NCI-H1092 (cell line): ENCODE data around the gene GRIK4.
"Not testable (repeated sequence)": the region's sequence is repeated elsewhere in the genome, so short reads cannot be mapped to it uniquely, and the experiment has no call there.

Experiments used
- DNase-seq: peaks from one replicate; lab custom pipeline; 2025; lab: John Stamatoyannopoulos, UW

The GRIK4 gene

GRCh38 chr11:121004206-121004840, 492.8 kb downstream of the GRIK4 start:
- no peak for DNase-seq

DNA sequence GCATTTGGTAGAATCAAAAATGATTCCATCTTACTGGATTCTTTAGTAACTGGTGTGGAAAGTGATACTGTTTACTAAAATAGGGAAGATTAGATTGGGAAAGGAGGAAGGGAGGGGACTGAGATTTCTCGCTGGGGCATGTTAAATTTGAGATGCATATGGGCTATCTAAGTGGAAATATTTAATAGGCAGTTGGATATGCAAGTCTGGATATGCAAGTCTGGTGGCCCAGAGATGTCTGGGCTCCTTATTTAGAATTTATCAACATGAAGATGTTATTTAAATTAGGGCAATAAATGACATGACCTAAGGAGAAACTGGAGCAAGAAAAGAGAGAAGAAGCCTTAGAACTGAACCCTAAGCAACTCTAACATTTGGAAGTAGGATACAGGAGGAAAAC, 495.4 kb downstream of the GRIK4 start:
- DNase-seq = no peak

GRCh38 chr11:121008551-121008950, 497.0 kb downstream of the GRIK4 start:
- no peak for DNase-seq

GRCh38 chr11:121012091-121012490, 500.5 kb downstream of the GRIK4 start:
- no peak for DNase-seq

- no peak for DNase-seq
These were observed 507.2 kb downstream of the GRIK4 start for GRCh38 chr11:121018746-121019145.

- not testable (repeated sequence) for DNase-seq
These were observed 510.2 kb downstream of the GRIK4 start for GRCh38 chr11:121021718-121022117.

- peak; percentile 94 for DNase-seq
These were observed 512.6 kb downstream of the GRIK4 start, which contains the start of gene TBCEL for GRCh38 chr11:121023848-121024751. TBCEL (plus strand) TSS chr11:121024102; CDS start chr11:121045691, 21,589 bp downstream.

- no peak for DNase-seq
These were observed 513.4 kb downstream of the GRIK4 start for GRCh38 chr11:121024989-121025388.

- no peak for DNase-seq
These were observed 517.6 kb downstream of the GRIK4 start for GRCh38 chr11:121029153-121029552.

DNA sequence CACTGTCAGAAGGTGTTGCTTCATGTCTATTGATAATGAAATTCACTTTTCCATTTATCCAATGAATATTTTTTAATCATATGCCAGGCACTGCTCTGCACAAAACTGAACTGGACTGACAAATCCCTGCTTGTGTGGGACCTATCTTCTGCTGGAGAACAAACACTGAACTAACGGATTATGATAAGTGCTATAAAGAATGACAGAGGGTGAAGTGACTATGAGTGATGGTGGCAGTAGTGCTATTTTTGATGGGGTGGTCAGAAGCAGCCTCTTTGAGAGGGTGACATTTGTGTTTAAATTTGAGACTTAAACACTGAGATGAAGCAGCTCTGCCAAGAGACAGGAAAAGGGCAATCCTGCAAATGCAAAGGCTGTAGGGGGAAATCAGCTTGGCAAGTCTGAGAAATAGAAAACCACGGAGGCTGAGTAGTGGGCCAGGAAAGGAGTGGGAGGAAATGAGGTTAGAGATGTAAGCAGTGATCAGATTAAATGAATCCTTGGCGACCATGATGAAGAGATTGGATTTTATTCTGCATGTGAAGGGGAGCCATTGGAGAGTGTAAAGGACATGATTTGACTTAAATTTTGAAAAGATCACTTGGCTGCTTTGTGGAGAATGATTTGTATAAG, 518.4 kb downstream of the GRIK4 start:
- no peak for DNase-seq

DNA sequence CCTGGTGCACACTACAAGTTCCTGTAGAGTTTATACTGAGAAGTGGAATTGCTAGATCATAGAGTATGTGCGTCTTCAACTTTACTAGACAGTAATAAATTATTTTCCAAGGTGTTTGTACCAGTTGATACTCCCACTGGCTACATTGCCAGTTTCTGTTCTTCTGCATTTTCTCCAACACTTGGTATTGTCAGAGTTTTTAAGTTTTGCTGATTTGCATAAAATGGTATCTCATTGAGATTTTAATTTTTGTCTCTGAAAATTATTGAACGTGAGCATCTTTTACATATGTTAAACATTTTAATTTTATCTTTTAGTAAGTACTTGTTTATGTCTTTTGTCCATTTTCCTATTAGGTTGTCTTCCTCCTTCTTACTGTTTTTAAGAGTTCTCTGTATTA, 519.6 kb downstream of the GRIK4 start:
- no peak for DNase-seq

DNA sequence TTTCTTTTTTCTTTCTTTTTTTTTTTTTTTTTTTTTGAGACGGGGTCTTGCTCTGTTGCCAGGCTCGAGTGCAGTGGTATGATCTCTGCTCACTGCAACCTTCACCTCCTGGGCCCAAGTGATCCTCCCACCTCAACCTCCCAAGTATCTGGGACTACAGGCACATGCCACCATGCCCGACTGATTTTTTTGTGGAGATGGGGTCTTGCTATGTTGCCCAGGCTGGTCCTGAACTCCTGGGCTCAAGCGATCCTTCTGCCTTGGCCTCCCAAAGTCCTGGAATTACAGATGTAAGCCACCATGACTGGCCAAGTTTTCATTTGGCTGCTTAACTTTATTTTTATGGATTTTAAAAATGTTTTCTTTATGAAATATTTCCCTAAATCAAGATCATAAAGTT, 520.1 kb downstream of the GRIK4 start:
- DNase-seq = not testable (repeated sequence)

GRCh38 chr11:121032546-121032945, 521.0 kb downstream of the GRIK4 start:
- peak; percentile 3 for DNase-seq

GRCh38 chr11:121033635-121034034, 522.1 kb downstream of the GRIK4 start:
- no peak for DNase-seq

DNA sequence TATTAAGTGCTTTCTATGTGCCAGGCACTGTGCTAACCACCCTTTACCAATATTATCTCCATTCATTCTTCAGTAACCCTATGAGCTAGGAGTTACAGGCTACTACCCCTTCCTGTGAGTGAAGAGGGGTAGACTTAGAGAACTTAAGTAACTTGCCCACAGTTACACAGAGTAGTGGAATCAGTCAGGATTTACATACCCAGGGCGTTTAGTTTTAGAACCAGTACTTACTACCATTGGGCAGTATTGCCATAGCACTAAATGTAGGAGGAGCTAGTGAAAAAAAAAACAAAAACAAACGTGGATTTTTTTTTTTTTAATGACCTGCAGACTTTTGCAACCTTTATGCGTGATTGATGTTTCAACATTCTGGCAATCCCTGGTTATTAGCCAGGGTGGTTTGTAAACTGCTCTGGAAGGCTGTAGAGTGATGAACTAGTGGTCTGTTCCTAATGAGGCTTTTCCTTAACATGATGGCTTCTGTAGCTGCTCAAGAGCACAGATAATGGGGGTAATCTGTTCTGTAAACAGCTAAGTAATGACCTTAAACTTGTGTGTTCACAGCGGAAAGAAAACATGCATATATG, 523.7 kb downstream of the GRIK4 start:
- DNase-seq = no peak

DNA sequence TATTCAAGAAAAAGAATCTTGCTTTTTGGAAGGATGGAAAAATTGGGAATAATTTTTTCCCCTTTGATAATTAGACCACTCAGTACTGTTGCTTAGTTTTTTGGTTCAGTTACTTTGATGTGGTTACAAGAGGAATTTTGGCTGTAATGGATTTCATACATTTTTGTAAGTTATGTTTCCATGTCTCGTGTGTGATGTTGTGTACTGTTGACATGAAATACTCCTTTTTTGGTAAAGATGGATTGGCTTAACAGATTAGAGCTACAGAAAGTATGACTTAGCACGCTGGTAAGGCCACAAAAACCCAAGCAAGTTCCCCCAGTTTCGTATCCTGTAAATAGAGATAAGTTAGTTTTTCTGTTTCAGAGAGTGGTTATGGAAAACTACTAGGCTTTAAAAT, 524.2 kb downstream of the GRIK4 start:
- no peak for DNase-seq

- DNase-seq = no peak
These were observed 525.5 kb downstream of the GRIK4 start for GRCh38 chr11:121037016-121037415.
